Panc1 (cell line): ENCODE measurements around the gene TIE1.

ENCODE experiments used
- POLR2AphosphoS5 ChIP-seq: IDR thresholded peaks from 2 replicates; pipeline ENCODE4 v1.6.1; 2012; ENCODE audit warnings: mild to moderate bottlenecking, low read depth, low read length, moderate library complexity
- SIN3A ChIP-seq: IDR thresholded peaks from 2 replicates; pipeline ENCODE4 v1.6.1; 2012; ENCODE audit warnings: low read depth, mild to moderate bottlenecking, low read length, moderate library complexity, borderline replicate concordance; ENCODE audit not compliant: insufficient read depth
- TF ChIP-seq, protein P1 (sequence below), 2 experiments: IDR thresholded peaks; 2 replicates each; pipeline ENCODE4 v1.6.1; 2011 to 2012; ENCODE audit warnings: low read depth in 2 of 2, control low read depth in 1 of 2, low read length in 1 of 2, mild to moderate bottlenecking in 1 of 2, moderate library complexity in 1 of 2; ENCODE audit not compliant: insufficient read depth in 1 of 2
- TF ChIP-seq, protein P2 (sequence below): fragments of 450-650 bp; IDR thresholded peaks from 2 replicates; pipeline ENCODE4 v1.5.1; 2017; ENCODE audit warnings: mild to moderate bottlenecking

DNA sequence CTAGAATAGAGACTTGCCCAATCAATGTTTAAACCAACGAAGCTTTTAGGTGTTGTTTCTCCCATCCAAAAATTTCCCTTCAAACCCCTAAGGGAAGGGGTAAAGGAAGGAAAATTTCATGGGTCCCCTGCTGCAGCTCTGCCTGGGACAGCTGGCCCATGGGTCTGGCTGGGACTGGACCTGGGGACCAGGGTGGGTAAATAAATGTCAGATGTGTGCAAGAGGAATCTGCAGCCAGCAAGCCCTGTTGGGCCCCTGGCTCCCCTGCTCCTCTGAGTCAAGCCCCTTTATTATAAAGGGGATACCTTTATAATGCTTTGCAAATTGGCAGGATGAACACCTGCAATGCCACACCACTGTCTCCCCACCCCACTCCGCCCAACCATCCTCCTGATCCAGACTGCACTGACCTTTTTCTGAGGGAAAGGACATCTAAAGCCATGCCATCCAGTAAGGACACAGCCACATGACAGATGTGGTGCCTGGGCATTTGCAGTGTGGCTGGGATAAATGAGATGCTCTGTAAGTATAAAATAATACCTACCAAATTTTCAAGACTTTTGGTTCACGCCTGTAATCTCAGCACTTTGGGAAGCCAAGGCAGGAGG, 32.9 kb upstream of the TIE1 start:
- TF ChIP-seq, protein P1, sequence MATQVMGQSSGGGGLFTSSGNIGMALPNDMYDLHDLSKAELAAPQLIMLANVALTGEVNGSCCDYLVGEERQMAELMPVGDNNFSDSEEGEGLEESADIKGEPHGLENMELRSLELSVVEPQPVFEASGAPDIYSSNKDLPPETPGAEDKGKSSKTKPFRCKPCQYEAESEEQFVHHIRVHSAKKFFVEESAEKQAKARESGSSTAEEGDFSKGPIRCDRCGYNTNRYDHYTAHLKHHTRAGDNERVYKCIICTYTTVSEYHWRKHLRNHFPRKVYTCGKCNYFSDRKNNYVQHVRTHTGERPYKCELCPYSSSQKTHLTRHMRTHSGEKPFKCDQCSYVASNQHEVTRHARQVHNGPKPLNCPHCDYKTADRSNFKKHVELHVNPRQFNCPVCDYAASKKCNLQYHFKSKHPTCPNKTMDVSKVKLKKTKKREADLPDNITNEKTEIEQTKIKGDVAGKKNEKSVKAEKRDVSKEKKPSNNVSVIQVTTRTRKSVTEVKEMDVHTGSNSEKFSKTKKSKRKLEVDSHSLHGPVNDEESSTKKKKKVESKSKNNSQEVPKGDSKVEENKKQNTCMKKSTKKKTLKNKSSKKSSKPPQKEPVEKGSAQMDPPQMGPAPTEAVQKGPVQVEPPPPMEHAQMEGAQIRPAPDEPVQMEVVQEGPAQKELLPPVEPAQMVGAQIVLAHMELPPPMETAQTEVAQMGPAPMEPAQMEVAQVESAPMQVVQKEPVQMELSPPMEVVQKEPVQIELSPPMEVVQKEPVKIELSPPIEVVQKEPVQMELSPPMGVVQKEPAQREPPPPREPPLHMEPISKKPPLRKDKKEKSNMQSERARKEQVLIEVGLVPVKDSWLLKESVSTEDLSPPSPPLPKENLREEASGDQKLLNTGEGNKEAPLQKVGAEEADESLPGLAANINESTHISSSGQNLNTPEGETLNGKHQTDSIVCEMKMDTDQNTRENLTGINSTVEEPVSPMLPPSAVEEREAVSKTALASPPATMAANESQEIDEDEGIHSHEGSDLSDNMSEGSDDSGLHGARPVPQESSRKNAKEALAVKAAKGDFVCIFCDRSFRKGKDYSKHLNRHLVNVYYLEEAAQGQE (IDR thresholded peaks at IDR 0.05; ENCODE audit: insufficient read depth in 1 of 2, low read depth in 2 of 2, low read length in 1 of 2) = no peak
- TF ChIP-seq POLR2AphosphoS5 = no peak
- TF ChIP-seq, protein P2, sequence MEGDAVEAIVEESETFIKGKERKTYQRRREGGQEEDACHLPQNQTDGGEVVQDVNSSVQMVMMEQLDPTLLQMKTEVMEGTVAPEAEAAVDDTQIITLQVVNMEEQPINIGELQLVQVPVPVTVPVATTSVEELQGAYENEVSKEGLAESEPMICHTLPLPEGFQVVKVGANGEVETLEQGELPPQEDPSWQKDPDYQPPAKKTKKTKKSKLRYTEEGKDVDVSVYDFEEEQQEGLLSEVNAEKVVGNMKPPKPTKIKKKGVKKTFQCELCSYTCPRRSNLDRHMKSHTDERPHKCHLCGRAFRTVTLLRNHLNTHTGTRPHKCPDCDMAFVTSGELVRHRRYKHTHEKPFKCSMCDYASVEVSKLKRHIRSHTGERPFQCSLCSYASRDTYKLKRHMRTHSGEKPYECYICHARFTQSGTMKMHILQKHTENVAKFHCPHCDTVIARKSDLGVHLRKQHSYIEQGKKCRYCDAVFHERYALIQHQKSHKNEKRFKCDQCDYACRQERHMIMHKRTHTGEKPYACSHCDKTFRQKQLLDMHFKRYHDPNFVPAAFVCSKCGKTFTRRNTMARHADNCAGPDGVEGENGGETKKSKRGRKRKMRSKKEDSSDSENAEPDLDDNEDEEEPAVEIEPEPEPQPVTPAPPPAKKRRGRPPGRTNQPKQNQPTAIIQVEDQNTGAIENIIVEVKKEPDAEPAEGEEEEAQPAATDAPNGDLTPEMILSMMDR = no peak
- no peak for TF ChIP-seq SIN3A
